ENCODE data around the gene MYL3.
A peak's percentile ranks its signal among the peaks of the same experiment; 100 is the strongest.

Gene MYL3

GRCh38 chr3:46864061-46864881, 1.0 kb upstream of the MYL3 start:
- DNase-seq: no peak

- no peak for DNase-seq
These were observed 747 bp downstream of the MYL3 start for GRCh38 chr3:46862369-46863025.

- DNase-seq: no peak
These were observed 1.5 kb downstream of the MYL3 start for GRCh38 chr3:46861605-46862368.

- DNase-seq: no peak
These were observed 2.2 kb downstream of the MYL3 start for GRCh38 chr3:46860810-46861604.

- DNase-seq: peak; percentile 60
These were observed 3.0 kb downstream of the MYL3 start for GRCh38 chr3:46860017-46860809.

- no peak for DNase-seq
These were observed 4.1 kb downstream of the MYL3 start for GRCh38 chr3:46859001-46859710.

- no peak for DNase-seq
These were observed 4.8 kb downstream of the MYL3 start for GRCh38 chr3:46858456-46858855.

- DNase-seq: no peak
These were observed 5.5 kb downstream of the MYL3 start for GRCh38 chr3:46857485-46858341.

GRCh38 chr3:46856576-46857471, 6.4 kb downstream of the MYL3 start:
- DNase-seq: no peak

GRCh38 chr3:46854555-46854991, 8.7 kb downstream of the MYL3 start:
- no peak for DNase-seq

- DNase-seq: peak; percentile 64
These were observed 9.5 kb downstream of the MYL3 start for GRCh38 chr3:46853441-46854415.

GRCh38 chr3:46852839-46853355, 10.3 kb downstream of the MYL3 start:
- DNase-seq: no peak

- no peak for DNase-seq
These were observed 10.9 kb downstream of the MYL3 start for GRCh38 chr3:46852334-46852720.

- DNase-seq: no peak
These were observed 11.6 kb downstream of the MYL3 start for GRCh38 chr3:46851364-46852333.

- no peak for DNase-seq
These were observed 12.8 kb downstream of the MYL3 start for GRCh38 chr3:46850468-46850779.

GRCh38 chr3:46849686-46850467, 13.4 kb downstream of the MYL3 start:
- no peak for DNase-seq
